Esophagus (tissue), 2 donors: Measurements from ENCODE around the gene RPS6KA6. TPM values are rescaled to one million over a fixed set of nuclear protein-coding genes. Genes with fewer than 3 reads are reported as not detected.
A peak's percentile ranks its signal among the peaks of the same experiment; 100 is the strongest.

Experiments
- H3K27ac ChIP-seq, 2 donors: one replicate each; pipeline ENCODE4 v1.5.1; 2013; ENCODE audit warnings: low read depth in 2 of 2, mild to moderate bottlenecking in 2 of 2, inconsistent platforms in 1 of 2, low read length in 1 of 2, moderate library complexity in 1 of 2
- H3K27me3 ChIP-seq, 2 donors: one replicate each; pipeline ENCODE4 v1.6.1; 2013; ENCODE audit warnings: low read length in 2 of 2, control low read depth in 1 of 2, mild to moderate bottlenecking in 1 of 2; ENCODE audit not compliant: insufficient read depth in 2 of 2, control insufficient read depth in 1 of 2
- H3K36me3 ChIP-seq, 2 donors: one replicate each; pipeline ENCODE4 v1.6.1; 2013; ENCODE audit warnings: low read length in 1 of 2; ENCODE audit not compliant: control insufficient read depth in 2 of 2, insufficient read depth in 2 of 2
- H3K4me1 ChIP-seq, 2 donors: one replicate each; pipeline ENCODE4 v1.6.1; 2013; ENCODE audit warnings: low read length in 1 of 2; ENCODE audit not compliant: control insufficient read depth in 2 of 2, insufficient read depth in 2 of 2
- H3K4me3 ChIP-seq, 2 donors: one replicate each; pipeline ENCODE4 v1.5.1; 2013; ENCODE audit warnings: low read length in 2 of 2, mild to moderate bottlenecking in 2 of 2, low read depth in 1 of 2, moderate library complexity in 1 of 2
- H3K9me3 ChIP-seq, 2 donors: one replicate each; pipeline ENCODE4 v1.6.1; 2013; ENCODE audit warnings: mild to moderate bottlenecking in 2 of 2, low read depth in 1 of 2, low read length in 1 of 2, moderate library complexity in 1 of 2; ENCODE audit not compliant: control insufficient read depth in 2 of 2, insufficient read depth in 1 of 2
- WGBS, 2 donors: extraction: QIAGEN DNeasy Blood & Tissue Kit; methylation state at CpG; one replicate each; pipeline ENCODE4 v1.1.7; 2013; 5-methylcytosine and 5-hydroxymethylcytosine counted together
- polyA plus RNA-seq, 2 donors: library from polyadenylated mRNA; stranded (reverse); fragments of 200-250 nt; gene quantifications; one replicate each; pipeline ENCODE4 v1.2.3, GENCODE V29; 2013
- donor health status: healthy with polysubstance abuse.
- donor health status: Bipolar disorder and iron deficiency.

RPS6KA6 gene
- polyA plus RNA-seq, 2 donors, result 0.48 to 0.53 TPM

DNA sequence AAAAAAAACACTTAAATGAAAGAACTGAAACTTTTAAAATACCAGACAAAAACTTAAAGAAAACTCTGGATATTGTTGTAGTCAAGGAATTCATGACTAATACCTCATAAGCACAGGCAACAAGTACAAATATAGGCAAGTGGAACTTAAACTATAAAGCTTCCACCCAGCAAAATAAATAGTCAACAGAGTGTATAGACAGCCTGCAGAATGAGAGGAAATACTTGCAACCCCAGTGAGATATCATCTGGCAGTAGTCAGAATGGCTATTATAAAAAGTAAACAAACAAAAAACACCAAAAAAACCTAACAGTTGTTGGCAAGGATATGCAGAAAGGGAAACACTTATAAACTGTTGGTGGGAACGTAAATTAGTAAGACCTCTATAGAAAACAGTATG, 9.6 kb upstream of the RPS6KA6 start:
- Histone ChIP-seq H3K4me1 (no peaks in the 10 kb centered on the region), H3K9me3 (no peaks in the 10 kb centered on the region), H3K36me3 (no peaks in the 10 kb centered on the region), H3K4me3 (no peak overlapping the region), H3K27me3 (no peaks in the 10 kb centered on the region), H3K27ac (no peak overlapping the region)
- 52 to 65% methylated on average over 1 of the region's 1 CpG for WGBS, 2 donors

DNA sequence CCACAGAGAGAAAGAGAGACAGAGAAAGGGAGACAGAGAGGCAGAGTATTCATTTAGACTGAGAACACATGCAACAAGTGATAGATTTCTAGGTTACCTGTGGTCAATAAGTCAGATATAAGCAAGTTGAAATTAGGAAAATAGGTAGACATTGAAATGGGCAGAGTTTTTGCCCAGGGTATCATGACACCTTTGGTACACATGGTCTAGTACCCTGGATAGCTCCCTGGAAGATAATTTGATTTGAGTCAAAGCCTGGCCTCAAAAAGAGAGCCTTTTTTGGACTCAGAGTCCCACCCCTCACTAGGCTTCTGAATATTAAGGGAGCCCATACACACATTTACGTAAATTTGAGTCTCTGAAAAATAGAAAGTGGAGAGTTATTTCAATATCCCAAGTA, 4.0 kb upstream of the RPS6KA6 start:
- Histone ChIP-seq H3K27ac (no peak overlapping the region), H3K27me3 (no peaks in the 10 kb centered on the region), H3K4me3 (no peak overlapping the region), H3K9me3 (peaks cover 0 to 7% of the 10 kb centered on the region in 2 donors), H3K4me1 (no peaks in the 10 kb centered on the region), H3K36me3 (no peaks in the 10 kb centered on the region)
- WGBS, 2 donors, result 72 to 100% methylated on average over 1 of the region's 1 CpG

DNA sequence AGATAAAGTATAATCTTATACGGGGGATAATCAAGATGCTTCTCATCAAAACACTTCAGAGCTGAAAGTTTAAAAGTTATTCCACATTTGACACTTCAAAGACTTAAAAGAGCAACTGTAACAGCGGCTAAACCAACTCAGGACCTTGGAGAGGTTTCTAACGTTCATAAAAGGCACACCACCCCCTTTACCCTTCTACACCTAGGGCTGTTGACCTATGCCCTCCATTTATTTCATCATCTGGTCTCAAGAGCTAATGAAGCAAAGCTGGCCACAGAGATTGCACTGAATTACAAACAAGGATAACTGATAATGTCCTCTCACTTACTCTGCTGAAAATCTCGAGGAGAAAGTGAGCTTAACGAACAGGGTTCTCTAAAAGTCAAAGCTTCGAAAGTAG, 1.1 kb upstream of the RPS6KA6 start:
- 43 to 47% methylated on average over 6 of the region's 6 CpGs for WGBS, 2 donors
- no peaks in the 10 kb centered on the region for H3K36me3 ChIP-seq
- H3K27me3 ChIP-seq, result no peaks in the 10 kb centered on the region

DNA sequence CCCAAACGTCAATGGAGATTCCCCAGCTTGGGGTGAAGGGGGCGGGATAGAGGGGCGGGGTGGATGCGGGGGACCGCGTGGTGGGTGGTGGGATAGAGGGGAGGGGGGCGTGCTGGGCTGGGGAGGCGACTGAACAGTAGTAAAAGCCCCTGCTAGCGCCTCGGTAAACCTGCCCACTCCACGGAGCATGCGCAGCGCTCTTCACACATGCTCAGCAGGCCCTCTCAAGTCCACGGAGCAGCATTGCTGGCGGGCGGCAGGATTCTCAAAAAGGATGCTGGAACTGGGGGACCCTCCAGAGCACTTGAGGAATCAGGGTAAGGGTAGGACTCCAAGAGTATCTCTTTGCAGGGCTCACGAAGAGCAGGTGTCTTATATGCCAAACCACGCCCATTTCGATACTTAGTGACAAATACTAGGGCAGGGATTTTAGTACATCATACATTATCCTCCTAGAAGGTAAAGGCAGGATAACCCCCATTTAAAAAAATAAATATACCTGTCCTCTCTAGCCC, 378 bp upstream of the RPS6KA6 start:
- no peaks in the 10 kb centered on the region for H3K4me1 ChIP-seq
- no peaks in the 10 kb centered on the region for H3K27me3 ChIP-seq
- no peaks in the 10 kb centered on the region for H3K36me3 ChIP-seq
- H3K27ac ChIP-seq, result no peak overlapping the region
- H3K4me3 ChIP-seq, result peak overlapping the region; percentile 71 to 74
- WGBS, 2 donors, result 5 to 24% methylated on average over 19 of the region's 19 CpGs
- peaks cover 0 to 7% of the 10 kb centered on the region in 2 donors for H3K9me3 ChIP-seq

More for the DNA sequence above, 1.1 kb upstream of the RPS6KA6 start:
- Histone ChIP-seq H3K4me1 (no peaks in the 10 kb centered on the region), H3K9me3 (peaks cover 0 to 7% of the 10 kb centered on the region in 2 donors), H3K4me3 (no peak overlapping the region), H3K27ac (no peak overlapping the region)

DNA sequence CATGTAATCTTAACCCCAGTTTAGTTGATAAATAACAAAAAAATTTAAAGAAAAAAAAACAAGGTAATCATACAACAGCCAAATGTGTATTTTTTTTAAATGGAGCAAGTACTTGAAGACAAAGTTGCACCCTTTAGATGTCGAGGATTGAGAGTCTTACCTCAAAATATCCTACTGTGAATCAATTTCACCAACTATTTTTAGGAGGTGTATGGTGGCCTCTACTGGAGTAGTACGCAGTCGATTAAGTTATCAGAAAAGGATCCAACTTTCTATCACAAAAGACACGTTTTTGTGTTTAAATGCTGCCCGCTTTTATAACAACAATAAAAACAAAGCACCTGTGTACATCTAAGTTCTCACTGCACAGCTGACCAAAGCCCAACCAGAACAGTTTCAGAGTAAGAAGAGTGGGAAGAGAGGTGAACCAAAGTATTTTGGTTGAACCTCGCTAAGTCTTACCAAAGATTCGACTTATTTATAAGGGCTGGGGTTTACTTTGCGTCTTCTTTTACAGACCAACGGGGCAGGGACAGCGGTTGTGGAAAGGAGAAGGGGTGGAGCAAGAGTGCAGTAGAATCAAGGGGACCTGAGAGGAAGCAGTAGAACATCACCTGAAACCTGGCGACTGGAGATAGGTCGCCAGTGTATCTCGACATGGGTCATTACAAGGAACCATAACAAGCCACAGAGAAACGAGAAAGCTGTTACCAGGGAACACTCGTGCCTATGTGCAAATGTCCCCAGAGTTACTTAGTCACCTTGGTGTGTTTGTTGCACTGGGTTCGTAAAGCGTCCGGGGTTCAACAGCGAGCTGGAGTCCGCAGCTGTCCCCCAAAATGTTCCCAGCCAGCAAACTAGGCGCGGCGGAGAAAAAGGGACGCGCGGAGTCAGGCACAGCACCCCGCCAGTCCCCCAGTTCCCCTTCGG, 1.1 kb downstream of the RPS6KA6 start:
- WGBS, 2 donors, result 6 to 29% methylated on average over 27 to 28 of the region's 28 CpGs
- Histone ChIP-seq H3K27ac (peak overlapping the region in 1 of 2 donors; percentile 59), H3K4me3 (peak overlapping the region; percentile 71 to 74)

DNA sequence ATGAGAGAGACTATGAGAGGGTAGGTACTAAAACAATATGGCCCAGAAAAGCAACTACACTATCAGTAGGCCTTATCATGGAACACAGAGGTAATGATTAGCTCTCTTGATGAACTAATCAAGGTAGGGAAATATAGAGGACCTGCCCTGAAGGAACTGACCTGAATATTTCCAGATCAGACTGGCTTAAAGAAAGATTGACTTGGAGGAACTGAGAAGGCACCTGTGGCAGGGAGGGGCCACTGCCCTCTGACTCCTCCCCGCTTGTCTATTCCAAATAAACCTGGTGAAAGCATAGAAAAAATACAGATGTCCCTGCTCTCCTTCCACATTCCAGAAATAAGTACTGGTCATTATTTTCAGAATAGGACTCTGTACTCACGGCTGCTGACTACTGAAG, 5.5 kb downstream of the RPS6KA6 start:
- Histone ChIP-seq H3K36me3 (no peaks in the 10 kb centered on the region), H3K27me3 (no peaks in the 10 kb centered on the region), H3K27ac (no peak overlapping the region), H3K4me3 (no peak overlapping the region), H3K9me3 (no peaks in the 10 kb centered on the region), H3K4me1 (no peaks in the 10 kb centered on the region)
- WGBS, 2 donors, result 64 to 92% methylated on average over 2 of the region's 2 CpGs

More for the DNA sequence above, 1.1 kb downstream of the RPS6KA6 start:
- Histone ChIP-seq H3K4me1 (no peaks in the 10 kb centered on the region), H3K27me3 (no peaks in the 10 kb centered on the region), H3K36me3 (no peaks in the 10 kb centered on the region), H3K9me3 (peaks cover 0 to 7% of the 10 kb centered on the region in 2 donors)

DNA sequence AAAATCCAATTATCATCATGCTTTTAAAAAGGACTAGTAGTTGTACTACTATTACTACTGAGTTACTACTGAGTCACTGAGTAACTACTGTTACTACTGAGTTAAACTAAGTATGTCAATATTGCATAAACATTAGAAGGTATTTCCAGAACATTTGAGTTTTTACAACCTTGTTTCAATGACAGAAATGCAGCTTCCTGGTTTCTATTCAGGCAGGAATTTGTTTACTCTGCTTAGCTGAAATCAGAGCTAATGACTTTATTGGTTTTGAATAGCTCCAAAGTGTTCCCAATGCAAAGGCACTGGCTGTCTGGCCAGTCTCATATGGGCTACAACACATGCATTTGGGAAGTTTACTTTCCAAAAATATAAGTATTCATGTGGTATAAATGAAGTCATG, 12.0 kb downstream of the RPS6KA6 start:
- Histone ChIP-seq H3K27ac (no peak overlapping the region), H3K9me3 (no peaks in the 10 kb centered on the region), H3K36me3 (no peaks in the 10 kb centered on the region), H3K4me1 (no peaks in the 10 kb centered on the region), H3K4me3 (no peak overlapping the region), H3K27me3 (no peaks in the 10 kb centered on the region)

DNA sequence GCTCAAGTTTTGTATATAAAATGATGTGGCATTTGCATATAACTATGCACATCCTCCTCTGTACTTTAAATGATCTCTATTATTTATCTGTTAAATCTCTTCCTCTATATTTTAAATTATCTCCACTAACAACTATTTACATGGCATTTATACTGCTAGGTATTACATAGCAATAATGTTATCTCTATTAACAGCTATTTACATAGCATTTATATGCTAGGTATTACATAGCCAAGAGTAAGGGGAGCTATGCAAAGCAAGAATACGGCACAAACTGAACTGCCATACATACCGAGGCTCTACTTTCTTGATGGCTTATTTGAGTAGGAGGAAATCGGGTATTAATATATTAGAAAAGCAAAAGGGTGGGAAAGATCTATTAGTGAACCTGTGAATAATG, 12.7 kb downstream of the RPS6KA6 start:
- no peaks in the 10 kb centered on the region for H3K27me3 ChIP-seq
- H3K4me1 ChIP-seq, result no peaks in the 10 kb centered on the region
- H3K27ac ChIP-seq, result no peak overlapping the region
- H3K36me3 ChIP-seq, result no peaks in the 10 kb centered on the region
- H3K4me3 ChIP-seq, result no peak overlapping the region
- no peaks in the 10 kb centered on the region for H3K9me3 ChIP-seq
- WGBS, 2 donors, result 86 to 91% methylated on average over 3 of the region's 3 CpGs

DNA sequence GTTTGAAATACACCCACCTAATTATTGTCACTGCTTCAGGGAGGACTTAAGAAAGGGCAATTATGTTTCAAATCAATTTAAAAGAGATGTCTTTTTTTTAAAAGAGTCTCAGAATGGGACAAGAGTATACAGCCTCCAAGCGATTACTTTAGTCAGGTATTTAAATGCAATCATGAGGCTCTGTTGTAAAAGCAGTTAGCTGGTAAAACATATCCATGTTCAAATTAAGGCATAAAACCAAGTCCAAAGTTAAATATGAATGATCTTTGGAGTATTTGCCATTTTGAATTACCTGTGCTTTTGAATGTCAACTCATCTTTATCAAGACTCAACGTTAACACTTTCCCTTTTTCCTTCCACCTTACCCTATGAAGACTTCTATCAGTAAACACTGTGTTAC, 13.7 kb downstream of the RPS6KA6 start:
- WGBS, 2 donors, result 85 to 89% methylated on average over 2 of the region's 2 CpGs
- H3K27ac ChIP-seq, result no peak overlapping the region
- H3K9me3 ChIP-seq, result no peaks in the 10 kb centered on the region
- no peaks in the 10 kb centered on the region for H3K4me1 ChIP-seq
- no peak overlapping the region for H3K4me3 ChIP-seq
- no peaks in the 10 kb centered on the region for H3K36me3 ChIP-seq
- no peaks in the 10 kb centered on the region for H3K27me3 ChIP-seq

DNA sequence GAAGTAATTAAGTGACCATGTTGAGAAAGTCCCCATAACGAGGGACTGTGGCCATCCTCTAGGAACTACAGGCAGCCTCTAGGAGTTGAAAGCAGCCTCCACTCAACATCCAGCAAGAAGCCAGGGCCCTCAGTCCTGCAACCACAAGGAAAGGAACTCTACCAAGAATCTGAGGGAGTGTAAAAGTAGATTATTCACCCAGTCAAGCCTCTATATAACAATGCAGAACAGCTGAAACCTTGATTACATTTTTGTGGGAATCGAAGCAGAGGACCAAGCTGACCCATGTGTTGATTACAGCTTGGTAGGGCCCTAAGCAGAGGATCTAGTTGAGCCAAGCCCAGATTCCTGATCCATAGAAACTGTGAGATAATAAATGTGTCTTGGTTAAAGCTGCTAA, 17.1 kb downstream of the RPS6KA6 start:
- H3K4me1 ChIP-seq, result no peaks in the 10 kb centered on the region
- 65 to 82% methylated on average over 2 of the region's 2 CpGs for WGBS, 2 donors
- no peaks in the 10 kb centered on the region for H3K27me3 ChIP-seq
- no peak overlapping the region for H3K4me3 ChIP-seq
- no peaks in the 10 kb centered on the region for H3K36me3 ChIP-seq
- no peak overlapping the region for H3K27ac ChIP-seq
- H3K9me3 ChIP-seq, result no peaks in the 10 kb centered on the region
